IMR-90 (cell line): ENCODE measurements around the gene RBMS3. TPM values are rescaled to one million over a fixed set of nuclear protein-coding genes. Genes with fewer than 3 reads are reported as not detected.

Source experiments
- ATAC-seq: fragments of 200-7000 bp; cut with Tn5 transposase; 2 replicates; pipeline ENCODE4 v1.9.1; 2020; ENCODE audit warnings: low read depth, mild to moderate bottlenecking, moderate library complexity
- BruUV-seq: library from RNA; stranded (reverse); fragments of 400-500 nt; replicated peaks from 2 replicates; lab custom pipeline; 2021; lab: Mats Ljungman, UMichigan
- CTCF ChIA-PET: fragments of 300-600 bp; formaldehyde crosslinking; extraction: SDS; loops from one replicate; lab custom pipeline; 2021; ENCODE audit warnings: antibody characterized with exemption; lab: Yijun Ruan, JAX
- POLR2A ChIA-PET: fragments of 300-600 bp; sonication (Branson Sonifier 250); formaldehyde crosslinking; loops from one replicate; lab custom pipeline; 2022; ENCODE audit warnings: antibody characterized with exemption; ENCODE audit not compliant: unreplicated experiment; lab: Charles Lee
- DNase-seq: peaks from one replicate; pipeline ENCODE4 v3.0.0; 2013
- H2AFZ ChIP-seq: replicated peaks from 2 replicates; pipeline ENCODE3; 2013; ENCODE audit warnings: low read length, mild to moderate bottlenecking; ENCODE audit not compliant: poor library complexity
- H2AK5ac ChIP-seq: 2 replicates; pipeline ENCODE4 v1.6.1; 2013; ENCODE audit warnings: low read depth, low read length, inconsistent platforms
- H2AK9ac ChIP-seq: replicated peaks from 2 replicates; pipeline ENCODE3; 2013; ENCODE audit warnings: mild to moderate bottlenecking, low read depth, low read length, moderate library complexity; ENCODE audit not compliant: poor library complexity
- H2BK120ac ChIP-seq: 2 replicates; pipeline ENCODE4 v1.6.1; 2013; ENCODE audit warnings: low read depth, low read length, inconsistent platforms
- H2BK15ac ChIP-seq: 3 replicates; pipeline ENCODE4 v1.6.1; 2013; ENCODE audit warnings: low read depth, low read length, inconsistent platforms
- H2BK20ac ChIP-seq: 2 replicates; pipeline ENCODE4 v1.6.1; 2013; ENCODE audit warnings: low read depth, mild to moderate bottlenecking, inconsistent platforms, low read length, moderate library complexity
- H2BK5ac ChIP-seq: 2 replicates; pipeline ENCODE4 v1.6.1; 2013; ENCODE audit warnings: mild to moderate bottlenecking, low read depth, low read length, inconsistent platforms; ENCODE audit not compliant: poor library complexity, severe bottlenecking
- H3K14ac ChIP-seq: replicated peaks from 2 replicates; pipeline ENCODE4 v1.6.1; 2013; ENCODE audit warnings: low read depth, low read length, inconsistent platforms
- H3K18ac ChIP-seq: 2 replicates; pipeline ENCODE4 v1.6.1; 2013; ENCODE audit warnings: low read depth, low read length, control low read depth
- H3K23ac ChIP-seq: 2 replicates; pipeline ENCODE4 v1.6.1; 2013; ENCODE audit warnings: low read depth, low read length, inconsistent platforms
- H3K27ac ChIP-seq: 2 replicates; pipeline ENCODE4 v1.5.1; 2013; ENCODE audit warnings: mild to moderate bottlenecking, control low read depth, low read length; ENCODE audit not compliant: insufficient read depth
- H3K27me3 ChIP-seq: 2 replicates; pipeline ENCODE4 v1.6.1; 2013; ENCODE audit warnings: low read length; ENCODE audit not compliant: control insufficient read depth, insufficient read depth
- H3K36me3 ChIP-seq: 2 replicates; pipeline ENCODE4 v1.6.1; 2013; ENCODE audit warnings: low read length, mixed read lengths; ENCODE audit not compliant: control insufficient read depth, insufficient read depth
- H3K4ac ChIP-seq: 2 replicates; pipeline ENCODE4 v1.6.1; 2013; ENCODE audit warnings: low read depth, low read length, inconsistent platforms
- H3K4me1 ChIP-seq: 2 replicates; pipeline ENCODE4 v1.6.1; 2013; ENCODE audit warnings: low read length, mixed read lengths; ENCODE audit not compliant: control insufficient read depth, insufficient read depth
- H3K4me2 ChIP-seq: 2 replicates; pipeline ENCODE4 v1.6.1; 2013; ENCODE audit warnings: low read depth, mild to moderate bottlenecking, control low read depth, low read length, moderate library complexity
- H3K4me3 ChIP-seq: 2 replicates; pipeline ENCODE4 v1.5.1; 2013; ENCODE audit warnings: low read depth, mild to moderate bottlenecking, control low read depth, low read length, moderate library complexity; ENCODE audit not compliant: insufficient read depth
- H3K56ac ChIP-seq: 2 replicates; pipeline ENCODE4 v1.6.1; 2013; ENCODE audit warnings: low read length, inconsistent platforms; ENCODE audit not compliant: insufficient read depth; ENCODE audit errors: extremely low read depth
- H3K79me1 ChIP-seq, 2 experiments: 2 replicates each; pipeline ENCODE4 v1.6.1; 2013; ENCODE audit warnings: low read length in 2 of 2, inconsistent platforms in 1 of 2, low read depth in 1 of 2
- H3K9ac ChIP-seq: 2 replicates; pipeline ENCODE4 v1.6.1; 2013; ENCODE audit warnings: low read depth, low read length, control low read depth
- H3K9me1 ChIP-seq: 2 replicates; pipeline ENCODE4 v1.6.1; 2013; ENCODE audit warnings: low read length, inconsistent platforms; ENCODE audit not compliant: insufficient read depth
- H3K9me3 ChIP-seq: 2 replicates; pipeline ENCODE4 v1.6.1; 2013; ENCODE audit warnings: low read length; ENCODE audit not compliant: control insufficient read depth, insufficient read depth
- H4K20me1 ChIP-seq: 2 replicates; pipeline ENCODE4 v1.6.1; 2013; ENCODE audit warnings: low read length, inconsistent platforms; ENCODE audit not compliant: insufficient read depth
- H4K5ac ChIP-seq: 2 replicates; pipeline ENCODE4 v1.6.1; 2013; ENCODE audit warnings: mild to moderate bottlenecking, low read depth, low read length, control low read depth
- H4K8ac ChIP-seq, 2 experiments: 2 replicates each; pipeline ENCODE4 v1.6.1; 2013; ENCODE audit warnings: low read depth in 2 of 2, low read length in 2 of 2, control low read depth in 1 of 2, inconsistent platforms in 1 of 2
- H4K91ac ChIP-seq: 2 replicates; pipeline ENCODE4 v1.6.1; 2013; ENCODE audit warnings: low read depth, low read length, inconsistent platforms; ENCODE audit not compliant: insufficient read depth
- CEBPB ChIP-seq: IDR thresholded peaks from 2 replicates; pipeline ENCODE4 v1.6.1; 2012; ENCODE audit warnings: low read depth, low read length, improper control_type of control experiment
- CTCF ChIP-seq: conservative IDR thresholded peaks from 2 replicates; pipeline ENCODE4 v1.5.1; 2012; ENCODE audit warnings: mild to moderate bottlenecking, low read depth, low read length, improper control_type of control experiment
- ELK1 ChIP-seq: fragments of 150-350 bp; IDR thresholded peaks from 2 replicates; pipeline ENCODE4 v1.6.1; 2016; ENCODE audit warnings: low read depth, mild to moderate bottlenecking, low read length, moderate library complexity, borderline replicate concordance
- MXI1 ChIP-seq: IDR thresholded peaks from 2 replicates; pipeline ENCODE4 v1.6.1; 2012; ENCODE audit warnings: low read depth, mild to moderate bottlenecking, low read length, moderate library complexity, borderline replicate concordance
- RFX5 ChIP-seq: IDR thresholded peaks from 2 replicates; pipeline ENCODE4 v1.8.0; 2012; ENCODE audit warnings: low read depth, mild to moderate bottlenecking, low read length, moderate library complexity
- WGBS, 2 experiments: methylation state at CpG; one replicate each; pipeline versions ENCODE4 v1.1.5 to v1.1.7; 2013; ENCODE audit warnings: missing lambda C conversion rate in 2 of 2; ENCODE audit not compliant: insufficient read length in 1 of 2; ENCODE audit errors: extremely low coverage in 2 of 2; 5-methylcytosine and 5-hydroxymethylcytosine counted together
- dilution Hi-C: fragments of 300-500 bp; cut with HindIII; formaldehyde crosslinking; loops from one replicate; pipeline ENCODE4 v1.14.3; 2018; ENCODE audit warnings: low sequenced_read_pairs; ENCODE audit not compliant: unreplicated experiment
- in situ Hi-C: fragments of 300-500 bp; cut with MboI; formaldehyde crosslinking; loops from 3 replicates; pipeline ENCODE4 v1.14.3; 2019; ENCODE audit warnings: low sequenced_read_pairs, inconsistent platforms, mixed read lengths
- intact Hi-C: fragments of 100-400 bp; cut with micrococcal nuclease; formaldehyde crosslinking; loops from 2 replicates; pipeline ENCODE4 v1.10.0; 2022
- polyA plus RNA-seq, 3 experiments: library from polyadenylated mRNA; depleted of rRNA; stranded (reverse); fragments of >200 nt; gene quantifications; 2 replicates each; pipeline ENCODE4 v1.2.3, GENCODE V29; 2012; ENCODE audit warnings: low replicate concordance in 1 of 3
- total RNA-seq: library from RNA; depleted of rRNA; stranded (reverse); fragments of >200 nt; gene quantifications from 2 replicates; pipeline ENCODE4 v1.2.3, GENCODE V29; 2012

Gene RBMS3
- total and polyA plus RNA-seq, 2 of the 4 experiments (the other 2 are of a cell fraction): 15.2 to 127 TPM

- H2BK15ac ChIP-seq: no peak overlapping the region
- H2AFZ ChIP-seq: no peak overlapping the region
- H3K4me1 ChIP-seq: no peaks in the 10 kb centered on the region; the same call in 1 of the 2 replicates
- H3K9me3 ChIP-seq: no peaks in the 10 kb centered on the region
- ChIA-PET CTCF (no interaction called here), POLR2A (no interaction called here)
- no peak overlapping the region for H3K14ac ChIP-seq
- DNase-seq: no peak
- no peak overlapping the region for H3K4ac ChIP-seq
- TF ChIP-seq RFX5 (no peak), MXI1 (no peak), CEBPB (no peak), ELK1 (no peak), CTCF (no peak)
- H2BK5ac ChIP-seq: no peak overlapping the region
- no peak overlapping the region for H2BK120ac ChIP-seq
- dilution Hi-C loops: no loop called here
- peaks cover 16% of the 10 kb centered on the region for H4K20me1 ChIP-seq
- H4K5ac ChIP-seq: no peak overlapping the region
- no peak overlapping the region for H2BK20ac ChIP-seq
- no TSS peak for BruUV-seq
- in situ Hi-C loops: no loop called here
- H3K9me1 ChIP-seq: no peaks in the 10 kb centered on the region
- H2AK9ac ChIP-seq: no peak overlapping the region
- no peak overlapping the region for H3K4me2 ChIP-seq
- no peak overlapping the region for H3K56ac ChIP-seq
- no peak overlapping the region for H3K9ac ChIP-seq
- intact Hi-C loops: no loop called here
- H3K36me3 ChIP-seq: no peaks in the 10 kb centered on the region; the same call in 1 of the 2 replicates
- H2AK5ac ChIP-seq: no peak overlapping the region
- H3K27ac ChIP-seq: no peak overlapping the region
- ATAC-seq: no peak
- H4K91ac ChIP-seq: no peak overlapping the region
- H3K79me1 ChIP-seq: peaks cover 30 to 44% of the 10 kb centered on the region in 2 experiments
- H4K8ac ChIP-seq: no peak overlapping the region
- H3K23ac ChIP-seq: no peak overlapping the region
- no CpG with 5 or more reads among the region's 4 CpGs for whole genome bisulfite sequencing, 2 experiments
- H3K18ac ChIP-seq: no peak overlapping the region
- H3K4me3 ChIP-seq: no peak overlapping the region
- H3K27me3 ChIP-seq: no peaks in the 10 kb centered on the region
Observed at GRCh38 chr3:29370021-29370420, 89.2 kb downstream of the RBMS3 start.
